Tibial nerve (tissue), 4 donors: ENCODE data around the gene TUBA3E.
"Not testable (repeated sequence)": the region's sequence is repeated elsewhere in the genome, so short reads cannot be mapped to it uniquely, and the experiment has no call there.

Experiments used
- EP300 ChIP-seq, 2 donors: sonication (generic); formaldehyde crosslinking; IDR thresholded peaks; one replicate each; pipeline ENCODE4 v1.6.1; 2017; ENCODE audit warnings: antibody characterized with exemption in 2 of 2, mild to moderate bottlenecking in 1 of 2
- POLR2A ChIP-seq, 2 donors: fragments of 450-650 bp; IDR thresholded peaks; one replicate each; pipeline ENCODE4 v1.6.1; 2017; ENCODE audit warnings: antibody characterized with exemption in 2 of 2, mild to moderate bottlenecking in 2 of 2, moderate library complexity in 2 of 2
- TF ChIP-seq, protein P1 (sequence below), 5 experiments: fragments of 200-600 bp in 3 of 5; fragments of 450-650 bp in 2 of 5; sonication (generic) in 3 of 5; IDR thresholded peaks; one replicate each; pipeline ENCODE4 v1.5.1; 2016 to 2019; ENCODE audit warnings: antibody characterized with exemption in 5 of 5, mild to moderate bottlenecking in 3 of 5, moderate library complexity in 2 of 5

- TF ChIP-seq, protein P1, sequence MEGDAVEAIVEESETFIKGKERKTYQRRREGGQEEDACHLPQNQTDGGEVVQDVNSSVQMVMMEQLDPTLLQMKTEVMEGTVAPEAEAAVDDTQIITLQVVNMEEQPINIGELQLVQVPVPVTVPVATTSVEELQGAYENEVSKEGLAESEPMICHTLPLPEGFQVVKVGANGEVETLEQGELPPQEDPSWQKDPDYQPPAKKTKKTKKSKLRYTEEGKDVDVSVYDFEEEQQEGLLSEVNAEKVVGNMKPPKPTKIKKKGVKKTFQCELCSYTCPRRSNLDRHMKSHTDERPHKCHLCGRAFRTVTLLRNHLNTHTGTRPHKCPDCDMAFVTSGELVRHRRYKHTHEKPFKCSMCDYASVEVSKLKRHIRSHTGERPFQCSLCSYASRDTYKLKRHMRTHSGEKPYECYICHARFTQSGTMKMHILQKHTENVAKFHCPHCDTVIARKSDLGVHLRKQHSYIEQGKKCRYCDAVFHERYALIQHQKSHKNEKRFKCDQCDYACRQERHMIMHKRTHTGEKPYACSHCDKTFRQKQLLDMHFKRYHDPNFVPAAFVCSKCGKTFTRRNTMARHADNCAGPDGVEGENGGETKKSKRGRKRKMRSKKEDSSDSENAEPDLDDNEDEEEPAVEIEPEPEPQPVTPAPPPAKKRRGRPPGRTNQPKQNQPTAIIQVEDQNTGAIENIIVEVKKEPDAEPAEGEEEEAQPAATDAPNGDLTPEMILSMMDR (IDR thresholded peaks at IDR 0.05) = not testable (repeated sequence)
- not testable (repeated sequence) for TF ChIP-seq POLR2A, EP300 (IDR thresholded peaks at IDR 0.05)
These were observed 23.4 kb downstream of the TUBA3E start for GRCh38 chr2:130174866-130175265.
